HepG2 (cell line): ENCODE results near the gene ZSCAN21. TPM values are rescaled to one million over a fixed set of nuclear protein-coding genes. Genes with fewer than 3 reads are reported as not detected.

Experiments used
- CHD2 ChIP-seq: IDR thresholded peaks from 2 replicates; pipeline ENCODE4 v1.6.1; 2011; ENCODE audit warnings: low read depth, low read length, improper control_type of control experiment
- RELA ChIP-seq: sonication (generic); formaldehyde crosslinking; IDR thresholded peaks from 2 replicates; pipeline ENCODE4 v1.4.0; 2020; ENCODE audit warnings: missing genetic modification reagents
- ZNF124 ChIP-seq: sonication (generic); formaldehyde crosslinking; IDR thresholded peaks from 2 replicates; pipeline ENCODE4 v1.4.0; 2020; ENCODE audit warnings: missing genetic modification reagents
- ZNF570 ChIP-seq: sonication (generic); formaldehyde crosslinking; IDR thresholded peaks from 2 replicates; pipeline ENCODE4 v1.4.0; 2020; ENCODE audit warnings: mild to moderate bottlenecking, missing genetic modification reagents, borderline replicate concordance
- polyA plus RNA-seq, 8 experiments: library from polyadenylated mRNA; depleted of rRNA in 3 of 8; stranded (reverse) in 7 of 8; unstranded in 1 of 8; fragments of >200 nt; fragmentation: Illumina TruSeq in 4 of 8; extraction: Trizol in 4 of 8; gene quantifications; 2 replicates each; pipeline versions ENCODE4 v1.2.1 to v1.2.3, GENCODE V29; 2011 to 2016; ENCODE audit warnings: low read depth in 4 of 8, missing spikeins in 1 of 8, mixed read lengths in 1 of 8; ENCODE audit not compliant: insufficient read depth in 1 of 8
- total RNA-seq, 5 experiments: library from RNA; depleted of rRNA; stranded (reverse); fragments of >200 nt; fragmentation: Illumina TruSeq; extraction: Trizol; gene quantifications; 2 replicates each; pipeline ENCODE4 v1.2.3, GENCODE V29; 2016; ENCODE audit warnings: low read depth in 1 of 5
- TF ChIP-seq, protein P1 (sequence below): sonication (generic); formaldehyde crosslinking; IDR thresholded peaks from 2 replicates; pipeline ENCODE4; 2020; ENCODE audit warnings: missing genetic modification reagents, mild to moderate bottlenecking, borderline replicate concordance
- TF ChIP-seq, protein P2 (sequence below), 2 experiments: sonication (generic) in 1 of 2; formaldehyde crosslinking in 1 of 2; IDR thresholded peaks; 2 replicates each; pipeline versions ENCODE4 v1.5.1 to v1.6.1; 2011 to 2020; ENCODE audit warnings: borderline replicate concordance in 1 of 2, low read depth in 1 of 2, low read length in 1 of 2, mild to moderate bottlenecking in 1 of 2, missing genetic modification reagents in 1 of 2, moderate library complexity in 1 of 2

The ZSCAN21 gene
- total and polyA plus RNA-seq, 2 of the 13 experiments (the other 11 are each of a cell fraction or from before 2014, with no cell fraction given) = 7.0 to 10.0 TPM

DNA sequence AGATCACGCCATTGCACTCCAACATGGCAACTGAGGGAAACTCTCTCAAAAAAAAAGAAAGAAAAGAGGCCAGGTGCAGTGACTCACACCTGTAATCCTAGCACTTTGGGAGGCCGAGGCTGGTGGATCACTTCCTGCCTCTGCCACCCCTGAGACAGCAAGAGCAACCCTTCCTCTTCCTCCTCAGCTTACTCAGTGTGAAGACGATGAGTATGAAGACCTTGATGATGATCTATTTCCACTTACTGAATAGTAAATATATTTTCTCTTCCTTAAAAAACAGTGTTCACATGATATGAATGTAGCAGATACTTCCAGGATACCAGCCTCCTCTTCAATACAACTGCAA lies 36.3 kb upstream of the ZSCAN21 start (continued):
- TF ChIP-seq, protein P1, sequence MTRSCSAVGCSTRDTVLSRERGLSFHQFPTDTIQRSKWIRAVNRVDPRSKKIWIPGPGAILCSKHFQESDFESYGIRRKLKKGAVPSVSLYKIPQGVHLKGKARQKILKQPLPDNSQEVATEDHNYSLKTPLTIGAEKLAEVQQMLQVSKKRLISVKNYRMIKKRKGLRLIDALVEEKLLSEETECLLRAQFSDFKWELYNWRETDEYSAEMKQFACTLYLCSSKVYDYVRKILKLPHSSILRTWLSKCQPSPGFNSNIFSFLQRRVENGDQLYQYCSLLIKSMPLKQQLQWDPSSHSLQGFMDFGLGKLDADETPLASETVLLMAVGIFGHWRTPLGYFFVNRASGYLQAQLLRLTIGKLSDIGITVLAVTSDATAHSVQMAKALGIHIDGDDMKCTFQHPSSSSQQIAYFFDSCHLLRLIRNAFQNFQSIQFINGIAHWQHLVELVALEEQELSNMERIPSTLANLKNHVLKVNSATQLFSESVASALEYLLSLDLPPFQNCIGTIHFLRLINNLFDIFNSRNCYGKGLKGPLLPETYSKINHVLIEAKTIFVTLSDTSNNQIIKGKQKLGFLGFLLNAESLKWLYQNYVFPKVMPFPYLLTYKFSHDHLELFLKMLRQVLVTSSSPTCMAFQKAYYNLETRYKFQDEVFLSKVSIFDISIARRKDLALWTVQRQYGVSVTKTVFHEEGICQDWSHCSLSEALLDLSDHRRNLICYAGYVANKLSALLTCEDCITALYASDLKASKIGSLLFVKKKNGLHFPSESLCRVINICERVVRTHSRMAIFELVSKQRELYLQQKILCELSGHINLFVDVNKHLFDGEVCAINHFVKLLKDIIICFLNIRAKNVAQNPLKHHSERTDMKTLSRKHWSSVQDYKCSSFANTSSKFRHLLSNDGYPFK = no peak
- TF ChIP-seq RELA (CRISPR knock-in tag) (no peak), CHD2 (no peak), ZNF124 (CRISPR knock-in tag) (no peak), ZNF570 (CRISPR knock-in tag) (no peak)
- TF ChIP-seq, protein P2, sequence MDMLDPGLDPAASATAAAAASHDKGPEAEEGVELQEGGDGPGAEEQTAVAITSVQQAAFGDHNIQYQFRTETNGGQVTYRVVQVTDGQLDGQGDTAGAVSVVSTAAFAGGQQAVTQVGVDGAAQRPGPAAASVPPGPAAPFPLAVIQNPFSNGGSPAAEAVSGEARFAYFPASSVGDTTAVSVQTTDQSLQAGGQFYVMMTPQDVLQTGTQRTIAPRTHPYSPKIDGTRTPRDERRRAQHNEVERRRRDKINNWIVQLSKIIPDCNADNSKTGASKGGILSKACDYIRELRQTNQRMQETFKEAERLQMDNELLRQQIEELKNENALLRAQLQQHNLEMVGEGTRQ (IDR thresholded peaks at IDR 0.05; ENCODE audit: low read depth, low read length) = no peak
- TF ChIP-seq, protein P2 (CRISPR knock-in tag; IDR thresholded peaks at IDR 0.05; ENCODE audit: borderline replicate concordance) = no peak
- TF ChIP-seq, all 625 proteins: peak for 0
